ENCODE measurements around the gene TNFRSF14.

DNA sequence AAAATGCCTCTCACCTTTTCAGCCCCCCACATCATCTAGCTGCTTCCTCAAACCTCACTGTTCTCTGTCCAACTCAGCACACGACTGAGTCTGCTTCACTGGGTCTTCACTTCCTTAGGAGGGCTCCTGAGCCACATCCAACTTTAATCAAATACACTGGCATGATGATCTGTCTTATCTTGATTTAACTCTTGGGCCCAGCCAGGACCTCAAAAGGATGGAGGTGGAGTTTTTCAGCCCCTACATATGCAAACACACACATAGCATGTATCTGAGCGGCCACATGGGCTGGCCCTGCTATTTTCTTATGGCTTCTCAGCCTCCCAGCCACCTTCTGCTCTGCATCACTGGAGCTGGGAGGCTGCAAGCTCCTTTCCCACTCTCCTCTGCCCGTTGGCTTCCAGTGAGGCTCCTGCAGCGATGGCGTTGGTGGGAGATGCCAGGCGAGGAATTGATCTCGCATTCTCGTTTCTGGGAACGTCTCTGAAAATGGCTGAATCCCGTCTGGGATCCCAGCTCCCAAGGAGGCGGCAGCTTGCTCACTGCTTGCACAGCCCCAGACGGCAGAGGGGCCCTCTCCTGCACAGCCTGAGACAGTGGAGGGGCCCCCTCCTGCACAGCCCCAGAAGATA, 28.6 kb downstream of the TNFRSF14 start:
- TF ChIP-seq GATA2 (IDR thresholded peaks at IDR 0.05; ENCODE audit: low read depth, low read length) (no peak), GATA3 (IDR thresholded peaks at IDR 0.05; ENCODE audit: low read depth, low read length) (no peak)
